Neuronal stem cell (in vitro differentiated cells): Measurements from ENCODE around the gene MOAP1.
"Not testable (repeated sequence)": the region's sequence is repeated elsewhere in the genome, so short reads cannot be mapped to it uniquely, and the experiment has no call there.

ENCODE experiments used
- DNase-seq: peaks from one replicate; pipeline ENCODE4 v3.0.0-alpha.2; 2013; ENCODE audit warnings: low spot score
- H2AFZ ChIP-seq: one replicate; pipeline ENCODE4 v1.6.1; 2013; ENCODE audit warnings: mild to moderate bottlenecking, low read length, inconsistent platforms
- H2AK5ac ChIP-seq: 2 replicates; pipeline ENCODE4 v1.6.1; 2013; ENCODE audit warnings: low read depth, mild to moderate bottlenecking, inconsistent platforms, low read length, moderate library complexity, mixed read lengths
- H2BK120ac ChIP-seq: 2 replicates; pipeline ENCODE4 v1.6.1; 2013; ENCODE audit warnings: low read depth, mild to moderate bottlenecking, inconsistent platforms, low read length, moderate library complexity, mixed read lengths
- H2BK12ac ChIP-seq: one replicate; pipeline ENCODE4 v1.6.1; 2013; ENCODE audit warnings: low read length, inconsistent platforms
- H2BK15ac ChIP-seq: 2 replicates; pipeline ENCODE4 v1.6.1; 2013; ENCODE audit warnings: mild to moderate bottlenecking, low read length, inconsistent platforms, mixed read lengths
- H2BK5ac ChIP-seq: one replicate; pipeline ENCODE4 v1.6.1; 2013; ENCODE audit warnings: inconsistent platforms, mild to moderate bottlenecking, low read length, moderate library complexity
- H3K14ac ChIP-seq: one replicate; pipeline ENCODE4 v1.6.1; 2013; ENCODE audit warnings: low read length, inconsistent platforms
- H3K18ac ChIP-seq: 2 replicates; pipeline ENCODE4 v1.6.1; 2013; ENCODE audit warnings: low read length, inconsistent platforms
- H3K23ac ChIP-seq: 2 replicates; pipeline ENCODE4 v1.6.1; 2013; ENCODE audit warnings: low read depth, mild to moderate bottlenecking, mixed read lengths, low read length, inconsistent platforms; ENCODE audit not compliant: poor library complexity
- H3K27ac ChIP-seq: replicated peaks from 3 replicates; pipeline ENCODE4 v1.5.1; 2013; ENCODE audit warnings: low read length, inconsistent platforms
- H3K27me3 ChIP-seq, 3 experiments: 2 replicates each; pipeline ENCODE4 v1.6.1; 2013; ENCODE audit warnings: low read length in 3 of 3, mild to moderate bottlenecking in 2 of 3, inconsistent platforms in 1 of 3, low read depth in 1 of 3, mixed read lengths in 1 of 3, moderate library complexity in 1 of 3; ENCODE audit not compliant: control insufficient read depth in 3 of 3, insufficient read depth in 3 of 3
- H3K36me3 ChIP-seq, 2 donors: replicated peaks in 1 of 2; 2 replicates each; pipeline ENCODE4 v1.6.1; 2013; ENCODE audit warnings: low read length in 2 of 2; ENCODE audit not compliant: control insufficient read depth in 2 of 2, insufficient read depth in 2 of 2
- H3K4ac ChIP-seq: 2 replicates; pipeline ENCODE4 v1.6.1; 2013; ENCODE audit warnings: inconsistent platforms, mild to moderate bottlenecking, low read length, moderate library complexity
- H3K4me1 ChIP-seq, 2 donors: 1 replicate in 1 of 2; 2 replicates in 1 of 2; pipeline ENCODE4 v1.6.1; 2013; ENCODE audit warnings: low read length in 2 of 2, low read depth in 1 of 2; ENCODE audit not compliant: control insufficient read depth in 2 of 2, insufficient read depth in 1 of 2
- H3K4me2 ChIP-seq: one replicate; pipeline ENCODE4 v1.6.1; 2013; ENCODE audit warnings: mild to moderate bottlenecking, low read length, inconsistent platforms; ENCODE audit not compliant: insufficient read depth, poor library complexity, severe bottlenecking
- H3K4me3 ChIP-seq, 2 donors: 2 replicates each; pipeline ENCODE4 v1.5.1; 2013; ENCODE audit warnings: low read length in 2 of 2, mild to moderate bottlenecking in 2 of 2, inconsistent platforms in 1 of 2, moderate library complexity in 1 of 2
- H3K79me1 ChIP-seq: one replicate; pipeline ENCODE4 v1.6.1; 2013; ENCODE audit warnings: low read depth, mild to moderate bottlenecking, inconsistent platforms, low read length, moderate library complexity
- H3K9ac ChIP-seq: one replicate; pipeline ENCODE4 v1.6.1; 2013; ENCODE audit warnings: mild to moderate bottlenecking, low read depth, low read length, inconsistent platforms; ENCODE audit not compliant: poor library complexity
- H3K9me3 ChIP-seq, 2 donors: replicated peaks in 1 of 2; 2 replicates each; pipeline versions ENCODE3 to v1.6.1; 2013; ENCODE audit warnings: low read length in 2 of 2, mild to moderate bottlenecking in 2 of 2, inconsistent platforms in 1 of 2, low read depth in 1 of 2, mixed read lengths in 1 of 2, moderate library complexity in 1 of 2; ENCODE audit not compliant: control insufficient read depth in 2 of 2, insufficient read depth in 1 of 2
- H4K8ac ChIP-seq: one replicate; pipeline ENCODE4 v1.6.1; 2013; ENCODE audit warnings: low read depth, mild to moderate bottlenecking, inconsistent platforms, low read length, moderate library complexity
- H4K91ac ChIP-seq: one replicate; pipeline ENCODE4 v1.6.1; 2013; ENCODE audit warnings: low read length, low read depth, mild to moderate bottlenecking, inconsistent platforms; ENCODE audit not compliant: poor library complexity
- WGBS, 2 donors: extraction: QIAGEN DNeasy Blood & Tissue Kit; methylation state at CpG; one replicate each; pipeline ENCODE4 v1.1.7; 2013; ENCODE audit warnings: missing lambda C conversion rate in 2 of 2, mixed read lengths in 1 of 2; ENCODE audit not compliant: insufficient read length in 2 of 2, insufficient replicate concordance in 1 of 2; ENCODE audit errors: extremely low coverage in 2 of 2; 5-methylcytosine and 5-hydroxymethylcytosine counted together

The MOAP1 gene

DNA sequence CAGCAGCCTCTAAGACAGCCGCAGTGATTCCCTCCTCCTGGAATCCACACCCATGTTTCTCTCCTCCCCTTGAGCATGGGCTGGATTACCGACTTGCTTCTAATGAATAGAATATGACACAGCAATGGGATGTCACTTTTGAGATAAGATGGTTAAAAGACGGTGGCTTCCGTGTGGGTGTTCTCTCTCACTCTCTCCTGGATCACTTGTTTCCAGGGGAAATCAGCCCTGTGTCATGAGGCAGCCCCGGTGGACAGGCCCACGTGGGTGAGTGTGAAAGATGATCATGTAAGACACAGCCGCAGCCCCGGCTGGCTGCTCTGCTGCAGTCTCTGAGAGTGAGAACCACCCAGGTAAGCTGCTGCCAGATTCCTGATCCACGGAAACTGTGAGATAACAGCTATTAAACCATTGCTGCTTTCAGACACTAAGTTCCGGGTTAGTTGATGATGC is 10.7 kb downstream of the MOAP1 start:
- Histone ChIP-seq H4K91ac (no peak overlapping the region), H2AFZ (peak overlapping the region; percentile 84), H2BK120ac (no peak overlapping the region), H3K9ac (no peak overlapping the region), H3K4me2 (no peak overlapping the region), H3K18ac (no peak overlapping the region), H3K4me1 (peaks cover 0 to 5% of the 10 kb centered on the region in 2 donors), H2BK15ac (no peak overlapping the region), H2BK12ac (no peak overlapping the region), H3K79me1 (no peaks in the 10 kb centered on the region), H3K27ac (no peak overlapping the region), H3K4ac (no peak overlapping the region), H3K23ac (no peak overlapping the region), H2BK5ac (no peak overlapping the region), H3K27me3 (peaks cover 0 to 10% (median 0%) of the 10 kb centered on the region in 3 experiments), H2AK5ac (no peak overlapping the region), H3K36me3 (no peaks in the 10 kb centered on the region), H3K14ac (no peak overlapping the region), H4K8ac (no peak overlapping the region), H3K4me3 (no peak overlapping the region), H3K9me3 (no peaks in the 10 kb centered on the region)
- no CpG with 5 or more reads among the region's 10 CpGs for WGBS, 2 donors
- no peak for DNase-seq

- Histone ChIP-seq H2AFZ (no peak overlapping the region), H2BK12ac (no peak overlapping the region), H3K4me3 (no peak overlapping the region), H3K18ac (no peak overlapping the region), H3K14ac (no peak overlapping the region), H3K4me1 (peaks cover 0 to 5% of the 10 kb centered on the region in 2 donors), H4K8ac (no peak overlapping the region), H3K9me3 (no peaks in the 10 kb centered on the region), H2BK15ac (no peak overlapping the region), H3K79me1 (no peaks in the 10 kb centered on the region), H3K4ac (no peak overlapping the region), H2AK5ac (no peak overlapping the region), H4K91ac (no peak overlapping the region), H2BK120ac (no peak overlapping the region), H3K36me3 (no peaks in the 10 kb centered on the region), H3K23ac (no peak overlapping the region), H3K27ac (no peak overlapping the region), H3K9ac (no peak overlapping the region), H3K27me3 (peaks cover 0 to 10% (median 0%) of the 10 kb centered on the region in 3 experiments), H3K4me2 (no peak overlapping the region), H2BK5ac (no peak overlapping the region)
- no peak for DNase-seq
- no CpG with 5 or more reads among the region's 4 CpGs for whole genome bisulfite sequencing, 2 donors
Observed at GRCh38 chr14:93171376-93171775, 13.3 kb downstream of the MOAP1 start.

- not testable (repeated sequence) for H3K4me2 ChIP-seq, H3K23ac ChIP-seq, H2BK120ac ChIP-seq, H3K4ac ChIP-seq, H3K36me3 ChIP-seq, H3K14ac ChIP-seq, H3K9me3 ChIP-seq, H3K27me3 ChIP-seq, H3K4me1 ChIP-seq, H3K27ac ChIP-seq, H4K91ac ChIP-seq, H3K79me1 ChIP-seq, H3K4me3 ChIP-seq, H2AK5ac ChIP-seq, H3K9ac ChIP-seq, H2AFZ ChIP-seq, H4K8ac ChIP-seq, H2BK5ac ChIP-seq, H2BK15ac ChIP-seq, H3K18ac ChIP-seq, DNase-seq, H2BK12ac ChIP-seq
- WGBS, 2 donors, result no CpG with 5 or more reads among the region's 20 CpGs
Observed at GRCh38 chr14:93170141-93170540, 14.6 kb downstream of the MOAP1 start.

- H3K4ac ChIP-seq, H3K23ac ChIP-seq, H3K14ac ChIP-seq, H3K9me3 ChIP-seq, H3K79me1 ChIP-seq, H3K27me3 ChIP-seq, H2BK5ac ChIP-seq, H3K18ac ChIP-seq, H3K9ac ChIP-seq, H3K4me1 ChIP-seq, H2BK12ac ChIP-seq, H3K36me3 ChIP-seq, H4K8ac ChIP-seq, H2AK5ac ChIP-seq, H3K27ac ChIP-seq, H2BK15ac ChIP-seq, H2BK120ac ChIP-seq, H3K4me3 ChIP-seq, H3K4me2 ChIP-seq, DNase-seq, H4K91ac ChIP-seq: not testable (repeated sequence)
- no CpG with 5 or more reads among the region's 6 CpGs for WGBS, 2 donors
- H2AFZ ChIP-seq, result peak overlapping the region; percentile 69
Observed at GRCh38 chr14:93169619-93170018, 15.1 kb downstream of the MOAP1 start.
